GM12874 (cell line): ENCODE measurements around the gene P2RX4.

Experiments used
- TF ChIP-seq, protein P1 (sequence below): IDR thresholded peaks from 2 replicates; pipeline ENCODE4 v1.5.1; 2011; ENCODE audit warnings: low read depth, mild to moderate bottlenecking, control low read depth, low read length, moderate library complexity; ENCODE audit not compliant: insufficient read depth

The P2RX4 gene

DNA sequence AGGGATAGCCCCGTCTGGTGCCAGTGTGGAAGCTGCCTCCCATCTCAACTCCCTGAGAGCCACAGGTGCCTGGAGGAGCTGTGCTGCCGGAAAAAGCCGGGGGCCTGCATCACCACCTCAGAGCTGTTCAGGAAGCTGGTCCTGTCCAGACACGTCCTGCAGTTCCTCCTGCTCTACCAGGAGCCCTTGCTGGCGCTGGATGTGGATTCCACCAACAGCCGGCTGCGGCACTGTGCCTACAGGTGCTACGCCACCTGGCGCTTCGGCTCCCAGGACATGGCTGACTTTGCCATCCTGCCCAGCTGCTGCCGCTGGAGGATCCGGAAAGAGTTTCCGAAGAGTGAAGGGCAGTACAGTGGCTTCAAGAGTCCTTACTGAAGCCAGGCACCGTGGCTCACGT is 25.5 kb upstream of the P2RX4 start:
- TF ChIP-seq, protein P1, sequence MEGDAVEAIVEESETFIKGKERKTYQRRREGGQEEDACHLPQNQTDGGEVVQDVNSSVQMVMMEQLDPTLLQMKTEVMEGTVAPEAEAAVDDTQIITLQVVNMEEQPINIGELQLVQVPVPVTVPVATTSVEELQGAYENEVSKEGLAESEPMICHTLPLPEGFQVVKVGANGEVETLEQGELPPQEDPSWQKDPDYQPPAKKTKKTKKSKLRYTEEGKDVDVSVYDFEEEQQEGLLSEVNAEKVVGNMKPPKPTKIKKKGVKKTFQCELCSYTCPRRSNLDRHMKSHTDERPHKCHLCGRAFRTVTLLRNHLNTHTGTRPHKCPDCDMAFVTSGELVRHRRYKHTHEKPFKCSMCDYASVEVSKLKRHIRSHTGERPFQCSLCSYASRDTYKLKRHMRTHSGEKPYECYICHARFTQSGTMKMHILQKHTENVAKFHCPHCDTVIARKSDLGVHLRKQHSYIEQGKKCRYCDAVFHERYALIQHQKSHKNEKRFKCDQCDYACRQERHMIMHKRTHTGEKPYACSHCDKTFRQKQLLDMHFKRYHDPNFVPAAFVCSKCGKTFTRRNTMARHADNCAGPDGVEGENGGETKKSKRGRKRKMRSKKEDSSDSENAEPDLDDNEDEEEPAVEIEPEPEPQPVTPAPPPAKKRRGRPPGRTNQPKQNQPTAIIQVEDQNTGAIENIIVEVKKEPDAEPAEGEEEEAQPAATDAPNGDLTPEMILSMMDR, result no peak

DNA sequence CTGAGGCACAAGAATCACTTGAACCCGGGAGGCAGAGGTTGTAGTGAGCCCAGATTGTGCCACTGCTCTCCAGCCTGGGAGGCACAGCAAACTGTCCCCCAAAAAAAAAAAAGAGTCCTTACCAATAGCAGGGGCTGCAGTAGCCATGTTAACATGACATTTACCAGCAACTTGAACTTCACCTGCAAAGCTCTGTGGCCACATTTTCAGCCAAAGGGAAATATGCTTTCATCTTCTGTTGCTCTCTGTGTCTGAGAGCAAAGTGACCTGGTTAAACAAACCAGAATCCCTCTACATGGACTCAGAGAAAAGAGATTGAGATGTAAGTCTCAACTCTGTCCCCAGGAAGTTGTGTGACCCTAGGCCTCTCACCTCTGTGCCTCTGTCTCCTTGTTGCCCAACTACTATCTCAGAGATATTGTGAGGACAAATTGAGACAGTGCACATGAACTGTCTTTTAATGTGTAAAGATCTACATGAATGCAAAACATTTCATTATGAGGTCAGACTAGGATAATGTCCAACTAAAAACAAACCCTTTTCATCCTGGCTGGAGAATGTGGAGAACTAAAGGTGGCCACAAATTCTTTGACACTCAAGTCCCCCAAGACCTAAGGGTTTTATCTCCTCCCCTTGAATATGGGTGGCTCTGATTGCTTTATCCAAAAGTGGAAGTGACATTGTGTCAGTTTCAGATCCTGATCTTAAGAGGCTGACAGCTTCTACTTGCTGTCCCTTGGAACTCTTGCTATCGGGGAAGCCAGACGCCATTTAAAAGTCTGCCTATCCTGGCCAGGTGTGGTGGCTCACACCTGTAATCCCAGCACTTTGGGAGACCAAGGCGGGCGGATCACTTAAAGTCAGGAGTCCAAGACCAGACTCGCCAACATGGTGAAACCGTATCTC is 24.7 kb upstream of the P2RX4 start:
- TF ChIP-seq, protein P1, result no peak

DNA sequence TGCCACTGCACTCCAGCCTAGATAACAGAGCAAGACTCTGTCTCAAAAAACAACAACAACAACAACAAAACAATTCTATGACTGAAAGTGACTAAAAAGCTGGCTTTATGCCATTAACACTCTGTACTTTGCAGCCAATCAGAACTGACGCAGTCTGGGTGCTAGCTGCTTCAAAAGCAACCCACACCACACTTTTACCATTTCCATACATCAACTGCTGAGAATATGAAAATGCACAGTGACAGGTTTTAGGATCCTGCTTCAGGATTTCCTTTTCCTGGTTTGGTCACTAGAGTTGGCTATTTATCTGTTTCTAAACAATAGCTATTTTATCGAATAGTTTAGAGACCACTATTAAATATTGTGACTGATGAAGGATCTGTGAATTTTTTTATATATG is 23.1 kb upstream of the P2RX4 start:
- TF ChIP-seq, protein P1, result no peak

DNA sequence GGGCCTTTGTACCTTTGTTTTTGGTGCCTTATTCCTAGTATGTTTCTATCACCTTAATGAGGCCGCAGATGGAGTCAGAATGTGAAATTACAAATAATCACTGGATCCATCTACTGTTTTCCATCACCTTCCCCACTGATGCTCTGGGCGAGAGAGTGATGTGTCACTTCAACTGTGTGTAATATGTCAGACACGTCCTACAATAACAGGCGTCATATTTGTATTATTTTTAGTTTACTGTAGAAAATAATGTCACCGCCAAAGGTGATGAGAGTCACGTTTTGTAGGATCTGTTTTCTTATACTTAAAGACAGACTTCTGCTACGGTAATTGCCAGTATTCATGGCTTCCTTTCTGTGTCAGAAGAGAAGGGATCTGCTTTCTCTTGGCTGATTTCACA is 22.4 kb upstream of the P2RX4 start:
- TF ChIP-seq, protein P1, result no peak

DNA sequence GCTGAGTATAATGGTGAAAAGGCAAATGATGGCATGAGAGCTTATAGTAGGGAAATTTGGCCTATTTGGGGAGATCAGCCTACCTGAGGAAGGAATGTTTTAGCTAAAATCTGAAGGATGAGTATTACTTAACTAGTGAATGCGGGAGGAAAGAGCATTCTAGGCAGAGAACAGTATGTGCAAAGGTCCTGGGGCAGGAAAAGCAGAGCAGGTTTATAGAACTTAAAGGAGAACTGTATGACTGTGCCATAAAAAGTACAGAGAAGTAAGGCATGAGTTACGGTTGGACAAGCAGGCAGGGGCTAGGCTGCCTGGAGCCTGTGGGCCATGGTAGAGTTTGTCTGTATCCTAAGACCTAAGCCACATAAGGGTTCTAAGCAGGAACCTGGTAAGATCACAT is 21.7 kb upstream of the P2RX4 start:
- TF ChIP-seq, protein P1, result no peak

DNA sequence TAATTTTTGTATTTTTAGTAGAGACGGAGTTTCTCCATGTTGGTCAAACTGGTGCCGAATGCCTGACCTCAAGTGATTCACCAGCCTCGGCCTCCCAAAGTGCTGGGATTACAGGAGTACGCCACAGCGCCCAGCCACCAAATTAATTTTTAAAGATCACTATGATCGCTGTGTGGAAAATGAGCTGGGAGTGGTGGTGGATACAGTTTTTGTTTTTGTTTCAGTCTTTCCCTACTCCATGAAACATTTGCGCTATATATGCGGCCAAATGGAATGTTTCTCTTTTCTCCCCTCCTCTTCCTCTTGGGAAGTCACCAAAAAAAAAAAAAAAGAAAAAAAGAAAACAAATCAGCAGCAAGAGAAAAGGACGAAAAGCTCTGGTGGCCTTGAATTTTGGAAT is 20.8 kb upstream of the P2RX4 start:
- TF ChIP-seq, protein P1, result no peak

DNA sequence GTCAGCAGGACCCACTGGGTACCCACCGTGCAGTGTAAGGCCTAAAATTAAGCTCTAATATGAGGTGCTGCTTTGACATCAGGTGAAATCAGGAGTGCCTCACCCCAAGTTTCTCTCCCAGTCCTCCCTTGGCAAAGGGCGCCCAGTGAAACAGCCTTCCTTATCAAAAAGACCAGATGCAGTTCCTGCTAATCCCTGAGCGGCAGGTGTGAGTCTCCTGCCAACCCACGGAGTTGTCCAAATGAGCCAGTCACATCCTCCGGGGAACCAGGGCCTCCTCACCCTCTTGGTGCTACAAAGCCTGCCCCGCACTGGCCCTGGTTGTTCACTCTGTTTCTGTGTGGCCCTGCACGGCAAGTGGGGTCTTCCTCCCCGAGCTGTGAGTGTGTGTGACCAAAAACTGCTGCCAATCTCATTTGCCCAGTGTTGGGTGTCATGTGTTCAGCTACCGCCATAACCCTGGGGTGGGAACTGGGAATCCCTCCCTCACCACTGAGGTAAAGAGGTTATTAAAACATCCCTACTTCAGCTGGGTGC is 20.2 kb upstream of the P2RX4 start:
- TF ChIP-seq, protein P1, result no peak
